Measurements from ENCODE around the gene TBC1D9.

The TBC1D9 gene

DNA sequence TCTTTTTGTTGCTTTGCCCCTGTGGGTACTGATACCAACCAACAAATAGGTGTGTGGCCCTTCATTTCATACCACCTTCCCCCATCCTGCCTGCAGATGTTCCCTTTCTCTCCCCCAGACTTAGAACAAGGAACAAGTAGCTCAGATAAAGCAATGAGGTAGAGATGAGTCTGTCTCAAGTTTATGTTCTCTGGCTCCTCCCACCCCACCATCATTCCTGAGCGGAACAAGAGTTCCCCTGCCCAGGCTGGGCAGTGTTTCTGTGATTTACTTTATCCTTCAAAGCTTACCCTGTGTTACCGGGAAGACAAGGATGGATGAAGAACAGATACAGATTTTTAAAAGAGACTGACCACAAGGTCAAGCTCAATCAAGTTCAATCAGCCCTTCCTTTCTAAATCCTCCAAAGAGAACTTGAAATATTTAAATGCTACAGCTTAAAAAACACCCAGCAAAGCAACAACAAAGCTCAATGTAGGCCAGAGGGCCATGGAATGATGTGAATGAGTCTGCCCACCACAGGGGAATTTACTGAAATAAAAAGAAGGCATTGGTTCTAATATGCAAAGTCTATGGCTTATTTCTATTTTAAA lies 107.4 kb downstream of the TBC1D9 start:
- DNase-seq (ENCODE audit: low read depth in 2 of 2): no peak

DNA sequence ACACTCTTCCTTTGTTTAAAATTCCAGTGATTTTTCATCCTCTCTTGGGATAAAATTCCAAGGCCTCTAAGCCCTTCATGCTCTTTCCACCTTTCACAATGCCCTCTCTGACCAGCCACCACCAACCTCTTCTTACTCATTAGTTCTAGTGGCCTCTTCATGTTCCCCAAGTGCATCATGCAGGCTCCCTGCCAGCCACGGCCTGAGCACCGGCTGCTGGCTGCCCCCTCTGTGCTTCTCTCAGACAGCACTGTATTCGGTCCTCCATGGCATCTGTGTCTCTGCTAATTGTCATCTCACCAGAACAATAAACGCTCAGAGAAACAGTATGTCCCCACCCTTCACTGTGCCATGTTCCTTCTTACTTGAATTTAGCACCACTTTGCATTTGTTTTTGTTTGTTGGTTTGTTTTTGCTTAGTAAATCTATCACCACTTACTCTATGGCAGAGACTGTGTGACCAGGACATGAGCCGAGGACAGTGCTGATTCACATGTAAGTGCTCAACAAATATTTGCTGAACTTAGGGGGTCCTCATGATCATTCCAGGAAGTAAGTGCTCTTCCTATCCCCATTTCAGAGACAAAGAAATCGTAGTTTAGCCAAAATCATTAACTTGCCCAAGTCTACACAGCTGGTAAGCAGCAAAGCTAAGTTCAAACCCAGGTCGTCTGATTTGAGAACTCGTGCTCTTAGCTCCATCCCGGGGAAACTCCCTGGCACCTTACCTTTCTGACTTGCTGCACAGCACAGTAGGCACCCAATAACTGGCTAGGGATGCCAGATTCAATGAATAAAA lies 110.4 kb downstream of the TBC1D9 start:
- DNase-seq (ENCODE audit: low read depth in 2 of 2): no peak

DNA sequence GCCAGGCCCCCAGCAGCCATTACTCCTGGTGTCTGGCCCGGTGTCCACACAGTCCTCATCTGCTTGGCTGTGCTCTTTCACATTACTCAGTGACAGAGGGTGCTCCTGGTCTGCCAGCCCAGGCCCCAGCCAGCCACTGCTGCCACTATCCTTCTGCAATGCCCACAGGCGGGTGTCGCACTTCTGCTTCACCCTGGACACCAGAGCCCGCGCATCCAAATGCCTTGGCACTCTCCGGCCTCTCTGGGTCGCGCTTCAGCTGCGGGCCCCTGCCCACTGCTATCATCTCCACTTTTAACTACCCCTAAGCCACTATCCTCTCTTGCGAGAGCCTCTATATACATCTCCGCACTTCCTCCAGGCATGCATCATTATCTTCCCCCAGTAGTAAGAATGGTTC lies 111.0 kb downstream of the TBC1D9 start:
- DNase-seq (ENCODE audit: low read depth in 2 of 2): no peak

DNA sequence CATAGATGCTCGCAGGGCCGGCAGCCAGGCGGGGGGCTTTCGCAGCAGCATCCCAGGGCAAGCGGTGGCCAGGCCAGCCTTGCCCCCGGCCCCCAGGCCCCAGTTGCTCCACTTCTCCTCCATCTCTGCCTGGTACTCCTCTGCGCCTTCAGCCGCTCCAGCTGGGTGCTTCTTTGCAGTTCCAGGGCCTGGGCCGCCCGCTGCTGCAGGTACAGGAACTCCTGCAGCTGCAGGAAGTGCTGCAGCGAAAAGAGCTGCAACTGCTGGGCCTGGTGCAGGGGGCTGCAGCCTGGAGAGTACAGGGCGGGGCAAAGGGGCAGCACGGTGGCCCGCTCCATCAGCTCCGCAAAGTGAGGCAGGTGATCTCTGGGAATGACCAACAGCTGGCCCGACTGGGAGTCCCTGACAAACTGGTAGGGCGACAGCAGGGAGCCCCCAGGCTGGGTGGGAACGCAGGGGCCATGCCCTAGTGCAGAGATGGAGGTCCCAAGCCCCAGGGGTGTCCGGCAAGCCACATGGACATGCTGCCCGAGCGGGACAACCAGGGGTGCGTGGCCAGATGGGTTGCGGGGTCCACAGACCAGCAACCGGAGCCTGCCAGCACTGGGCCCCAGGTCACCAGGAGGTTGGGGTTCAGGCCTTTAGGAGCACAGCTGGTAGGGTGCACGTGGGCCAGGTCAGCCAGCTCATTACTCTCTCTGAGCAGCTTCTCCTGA lies 111.6 kb downstream of the TBC1D9 start:
- DNase-seq (ENCODE audit: low read depth in 2 of 2): no peak

DNA sequence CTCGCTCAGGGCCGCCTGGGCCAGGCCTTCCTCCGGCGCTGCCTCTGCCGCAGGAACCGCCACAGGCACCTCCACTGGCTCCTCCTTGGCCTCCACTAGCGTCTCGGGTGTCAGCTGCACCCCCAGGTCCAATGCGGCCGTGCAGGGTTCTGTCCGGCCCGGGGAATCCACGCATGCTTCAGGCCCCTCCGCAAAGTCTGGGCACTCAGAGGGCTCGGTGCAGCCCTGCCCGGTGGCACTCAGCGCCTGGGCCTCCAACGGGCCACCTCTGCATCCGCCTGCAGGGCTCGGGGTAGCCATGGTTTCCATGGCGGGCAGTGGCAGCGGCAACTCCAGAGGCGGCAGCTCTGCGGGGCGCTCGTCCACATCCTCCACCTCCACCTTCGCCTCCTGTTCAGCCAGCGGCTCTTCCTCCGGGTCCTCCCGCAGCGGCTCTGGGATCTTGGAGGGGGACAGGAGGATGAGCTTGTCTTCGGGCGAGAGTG lies 112.6 kb downstream of the TBC1D9 start:
- no peak for DNase-seq (ENCODE audit: low read depth in 2 of 2)

DNA sequence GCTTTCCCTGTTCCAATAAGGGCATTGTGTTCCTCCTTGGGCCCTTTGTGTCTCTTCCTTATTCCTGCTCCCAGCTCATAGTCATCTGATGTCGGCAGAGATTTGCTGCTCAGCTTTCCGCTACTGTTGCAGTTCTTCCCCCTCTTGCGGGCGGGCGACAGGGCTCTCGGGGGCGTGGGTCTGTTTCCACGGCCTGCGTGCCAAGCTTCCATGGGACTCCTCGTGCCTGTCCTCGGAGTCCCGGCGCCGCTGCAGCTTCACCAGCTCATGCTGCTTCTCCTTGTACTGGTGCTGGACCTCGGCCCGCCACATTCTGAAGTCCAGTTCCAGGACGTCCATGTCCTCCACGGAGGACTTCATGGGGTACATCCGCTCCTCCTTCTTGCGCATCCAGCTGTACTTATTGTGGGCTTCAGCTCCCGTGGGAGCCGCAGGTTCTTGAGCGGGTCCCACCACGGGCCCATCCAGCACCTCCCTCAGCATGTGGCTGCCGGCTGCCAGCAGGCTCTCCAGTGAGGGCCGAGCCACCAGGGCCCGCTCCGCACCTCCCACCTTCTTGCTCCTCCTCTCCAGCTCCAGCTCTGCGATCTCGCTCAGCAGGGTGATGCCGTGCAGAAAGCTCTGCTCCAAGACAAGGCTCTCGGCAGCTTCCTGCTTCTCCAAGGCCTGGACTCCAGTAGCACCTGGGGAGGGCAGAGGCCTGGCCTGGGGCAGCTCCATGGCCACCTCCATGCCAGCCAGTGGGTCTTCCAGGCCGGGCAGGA lies 113.3 kb downstream of the TBC1D9 start:
- DNase-seq (ENCODE audit: low read depth in 2 of 2): no peak

DNA sequence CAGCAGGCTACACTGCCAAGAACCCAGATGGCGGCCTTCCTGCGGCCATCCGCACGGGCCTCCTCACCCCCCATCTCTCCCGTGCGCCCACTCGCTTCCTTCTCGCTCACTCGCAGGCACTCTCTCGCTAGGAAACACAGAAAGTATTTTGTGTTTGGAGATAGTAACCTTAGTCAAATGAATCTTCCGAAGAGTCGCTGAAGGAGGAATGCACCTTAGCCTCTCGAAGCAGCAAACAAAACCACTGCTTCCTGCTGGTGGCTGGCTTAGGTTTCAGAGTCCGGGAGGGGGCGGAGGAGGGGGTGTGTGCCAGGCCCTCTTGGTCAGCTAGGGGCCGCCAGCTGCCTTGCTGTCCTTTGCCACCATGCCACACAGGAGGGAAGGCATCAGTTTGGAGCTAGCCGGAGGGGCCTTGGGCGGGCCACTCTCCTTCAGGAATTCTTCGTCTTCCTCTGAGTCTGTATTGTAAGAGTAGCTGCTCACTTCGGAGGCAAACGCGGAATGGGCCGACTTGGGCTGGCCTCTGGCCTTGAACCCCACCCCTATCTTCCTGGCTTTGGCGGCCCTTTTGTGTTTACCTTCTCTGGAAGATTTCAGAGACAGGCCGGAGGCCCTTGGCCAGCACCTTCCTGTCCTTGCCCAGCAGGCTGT lies 114.3 kb downstream of the TBC1D9 start:
- no peak for DNase-seq (ENCODE audit: low read depth in 2 of 2)

DNA sequence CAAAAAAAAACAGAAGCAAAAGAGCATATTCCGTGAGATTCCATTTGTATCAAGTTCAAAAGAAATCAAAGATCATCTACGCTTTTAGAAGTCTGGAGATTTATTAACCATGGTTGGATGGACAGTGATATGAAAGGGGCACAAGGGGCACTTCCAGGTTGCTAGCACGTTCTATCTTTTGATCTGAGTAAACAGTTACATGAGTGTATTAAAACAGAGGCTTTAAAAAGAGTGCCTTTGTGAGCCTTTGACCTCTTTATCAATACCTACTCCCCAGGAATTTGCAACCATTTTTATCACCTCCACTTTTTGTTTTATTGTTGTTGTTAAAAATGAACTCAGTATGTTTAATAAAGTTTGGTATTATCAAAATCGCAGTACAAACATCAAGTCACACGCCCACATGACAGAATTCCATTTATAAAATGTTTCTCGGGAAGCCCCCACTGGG lies 115.1 kb downstream of the TBC1D9 start:
- no peak for DNase-seq (ENCODE audit: low read depth in 2 of 2)

DNA sequence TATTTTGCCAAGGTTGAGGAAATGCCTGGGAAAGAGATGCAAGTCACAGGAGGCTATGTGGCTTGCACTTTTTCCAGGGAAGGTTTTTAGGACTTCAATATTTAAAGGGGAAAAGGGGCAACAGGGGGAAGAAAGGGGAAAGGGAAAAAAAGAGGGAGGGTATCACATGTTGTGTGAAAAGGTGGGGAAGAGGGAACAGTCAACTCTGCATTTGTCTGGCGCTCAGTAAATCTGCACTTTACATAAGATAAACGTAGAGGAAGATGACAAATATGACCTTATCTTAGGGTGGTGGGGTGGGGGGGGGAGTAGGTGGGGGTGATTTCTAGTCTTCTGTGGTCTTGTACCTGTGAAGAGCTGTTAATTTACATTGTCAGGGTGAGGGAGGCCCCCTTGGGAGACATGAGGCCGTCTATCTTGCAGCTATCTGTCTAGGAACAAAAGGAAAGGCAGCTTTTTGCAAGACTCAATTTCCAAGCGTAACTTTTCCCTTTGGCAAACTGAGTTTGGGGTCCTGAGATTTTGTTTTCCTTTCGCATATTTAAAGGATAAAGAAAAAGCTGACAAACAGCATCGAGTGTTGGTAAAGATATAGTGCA lies 115.9 kb downstream of the TBC1D9 start:
- DNase-seq (ENCODE audit: low read depth in 2 of 2): no peak

DNA sequence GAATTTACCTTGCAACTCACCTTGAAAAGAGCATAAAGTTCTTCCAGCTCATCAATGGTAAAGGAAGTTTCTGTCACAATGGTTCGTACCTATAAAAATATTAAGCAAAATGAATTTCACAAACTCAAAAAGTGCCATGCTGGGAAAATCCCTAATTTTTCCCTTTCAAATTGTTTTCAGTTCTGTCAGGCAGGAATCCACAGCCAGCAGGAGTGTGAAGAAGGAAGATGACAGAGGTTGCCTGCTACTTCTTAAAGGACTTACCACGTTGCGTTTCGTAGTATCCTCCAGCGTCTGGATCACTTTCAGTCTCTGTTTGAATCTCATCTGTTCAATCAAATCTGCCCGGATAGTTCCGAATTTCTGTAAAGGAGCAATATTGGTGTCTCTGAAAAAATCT lies 117.1 kb downstream of the TBC1D9 start:
- no peak for DNase-seq (ENCODE audit: low read depth in 2 of 2)

DNA sequence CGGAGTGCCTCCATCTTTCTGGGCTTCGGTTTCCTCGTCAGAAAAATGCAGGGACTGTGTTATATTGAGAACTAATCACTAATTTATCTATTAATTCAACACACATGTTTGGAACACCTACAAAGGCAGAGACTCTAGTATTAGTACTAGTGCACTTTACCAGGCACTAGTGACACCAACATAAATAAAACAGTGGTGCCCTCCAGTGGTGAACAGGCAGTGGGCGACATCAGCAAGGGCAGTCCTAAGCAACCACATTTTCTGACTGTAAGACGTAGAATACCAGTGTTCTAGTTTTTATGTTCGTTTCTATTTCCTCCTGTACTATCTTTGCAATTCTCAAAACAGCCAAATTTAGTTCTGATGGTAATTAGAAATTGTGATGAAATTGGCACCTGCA lies 118.3 kb downstream of the TBC1D9 start:
- DNase-seq (ENCODE audit: low read depth in 2 of 2): peak in 1 of 2 donors; percentile 5

DNA sequence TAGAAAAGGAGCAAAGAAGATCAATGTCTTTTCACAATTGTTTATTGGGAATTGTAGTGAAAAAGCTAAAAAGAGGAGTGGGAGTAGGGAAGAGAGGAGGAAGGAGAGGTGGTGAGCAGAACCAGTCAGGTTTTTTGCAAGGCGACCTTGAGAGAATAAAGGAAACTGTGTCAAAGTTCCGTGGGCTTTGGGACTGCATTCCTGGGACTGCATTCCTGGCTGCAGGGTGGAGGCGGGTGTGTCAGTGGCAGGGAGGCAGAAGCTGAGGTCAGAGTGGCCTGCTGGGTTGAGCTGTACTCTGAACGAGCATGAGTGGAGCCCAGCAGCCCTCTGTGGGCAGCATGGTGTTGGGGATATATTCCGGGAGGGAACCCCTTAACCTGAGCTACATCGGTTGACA lies 120.6 kb downstream of the TBC1D9 start:
- no peak for DNase-seq (ENCODE audit: low read depth in 2 of 2)

DNA sequence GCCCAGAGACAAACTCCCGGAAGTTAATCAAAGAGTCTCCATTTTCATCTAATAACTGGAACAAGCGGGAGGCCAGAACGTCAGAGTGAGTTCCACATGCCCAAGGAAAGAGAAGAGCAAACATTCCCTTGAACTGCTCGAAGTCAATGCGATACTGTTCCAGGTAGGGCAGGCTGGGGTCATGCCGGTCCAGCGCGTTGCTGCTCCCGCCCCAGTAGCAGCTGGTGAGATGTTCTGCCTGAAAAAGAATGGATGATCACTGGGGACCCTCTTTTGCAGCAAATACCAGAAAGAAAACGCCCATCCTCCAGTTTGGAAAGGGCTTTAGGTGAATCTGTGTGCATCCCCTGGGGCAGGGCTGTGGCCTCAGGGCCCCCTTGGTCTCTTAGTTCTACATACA lies 122.2 kb downstream of the TBC1D9 start:
- DNase-seq (ENCODE audit: low read depth in 2 of 2): no peak

DNA sequence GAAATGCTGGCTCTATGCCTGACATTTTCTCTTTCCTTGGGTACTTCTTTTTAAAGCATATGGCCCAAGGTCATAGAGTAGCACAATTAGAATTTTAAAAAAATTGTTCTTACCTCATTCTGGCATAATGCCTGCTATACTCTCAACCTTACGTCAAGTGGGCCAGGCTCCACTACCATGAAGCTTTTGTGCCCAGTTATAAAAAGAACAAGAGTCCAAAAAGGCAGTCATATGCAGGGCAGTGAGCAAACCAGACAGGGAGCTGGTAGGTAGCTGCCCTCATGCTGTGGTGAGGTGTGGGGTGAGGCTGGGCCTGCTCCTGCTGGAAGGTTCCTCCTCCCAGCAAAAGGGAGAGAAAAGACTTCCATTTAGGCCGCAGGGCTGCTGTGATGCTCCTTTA lies 123.1 kb downstream of the TBC1D9 start:
- DNase-seq (ENCODE audit: low read depth in 2 of 2): no peak

DNA sequence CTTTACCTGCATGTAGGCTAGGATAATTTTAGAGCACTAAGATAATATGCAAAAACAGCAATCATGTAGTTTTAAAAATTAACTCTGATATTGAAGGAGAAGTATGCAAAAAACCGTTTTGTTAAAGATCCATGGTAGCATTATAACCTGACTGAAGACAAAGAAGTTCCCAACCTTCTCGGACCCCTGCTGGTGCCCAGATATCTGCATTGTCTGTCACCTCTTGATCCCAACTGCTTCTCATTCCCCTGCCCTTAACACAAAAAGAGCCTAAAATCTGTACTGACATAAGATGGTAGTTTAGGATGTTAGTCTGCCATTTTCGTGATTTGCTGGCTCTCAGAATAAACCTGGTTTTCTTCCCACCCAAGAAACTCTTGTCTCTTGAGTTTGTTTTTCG lies 125.9 kb downstream of the TBC1D9 start:
- no peak for DNase-seq (ENCODE audit: low read depth in 2 of 2)

DNA sequence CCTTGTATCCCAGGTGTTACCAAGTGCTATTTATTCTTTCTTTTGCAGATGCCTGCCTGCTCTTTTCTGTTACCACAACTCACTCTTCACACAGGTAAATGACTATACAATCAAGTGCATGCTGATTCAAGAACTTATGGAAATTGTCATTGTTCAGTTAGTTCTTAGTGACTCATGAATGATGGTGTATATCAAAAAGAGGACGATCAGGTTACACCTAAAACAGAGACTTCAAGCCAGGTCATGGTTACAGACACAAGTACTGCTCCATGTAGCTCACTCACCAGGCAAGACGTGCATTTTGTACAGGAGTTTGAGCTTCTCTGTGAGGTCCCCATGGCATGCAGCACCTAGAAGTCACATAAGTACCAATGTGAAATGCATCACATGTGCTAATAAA lies 128.2 kb downstream of the TBC1D9 start:
- DNase-seq (ENCODE audit: low read depth in 2 of 2): no peak

DNA sequence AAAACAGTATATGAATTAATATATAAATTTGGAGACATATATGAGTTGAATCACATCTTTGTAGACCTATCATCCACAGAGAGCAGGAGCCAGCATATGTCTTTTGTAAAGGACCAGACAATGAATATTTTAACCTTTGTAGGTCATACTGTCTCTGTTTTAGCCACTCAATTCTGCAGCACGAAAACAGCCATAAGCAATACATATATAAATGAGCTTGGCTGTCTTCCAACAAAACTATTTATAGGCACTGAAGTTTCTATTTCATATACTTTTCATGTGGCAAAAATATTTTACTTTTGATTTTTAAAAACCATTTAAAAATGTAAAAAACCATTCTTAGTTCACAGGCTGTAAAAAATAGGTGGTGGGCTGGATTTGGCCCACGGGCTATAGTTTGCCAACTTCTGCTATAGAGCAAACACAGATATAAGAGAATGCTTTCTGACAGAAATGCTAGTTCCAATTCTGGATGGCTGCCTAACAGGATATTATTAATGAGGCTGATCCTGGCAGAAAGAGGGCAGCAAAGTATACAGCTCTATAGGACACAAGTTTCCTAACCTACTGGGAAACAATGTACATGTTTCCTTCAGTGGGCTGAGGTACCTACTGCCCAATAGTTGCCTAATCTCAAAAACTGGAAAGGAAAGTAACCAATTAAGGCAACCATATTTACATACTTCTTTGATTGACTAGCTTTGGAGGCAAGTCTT lies 129.4 kb downstream of the TBC1D9 start:
- DNase-seq (ENCODE audit: low read depth in 2 of 2): no peak

DNA sequence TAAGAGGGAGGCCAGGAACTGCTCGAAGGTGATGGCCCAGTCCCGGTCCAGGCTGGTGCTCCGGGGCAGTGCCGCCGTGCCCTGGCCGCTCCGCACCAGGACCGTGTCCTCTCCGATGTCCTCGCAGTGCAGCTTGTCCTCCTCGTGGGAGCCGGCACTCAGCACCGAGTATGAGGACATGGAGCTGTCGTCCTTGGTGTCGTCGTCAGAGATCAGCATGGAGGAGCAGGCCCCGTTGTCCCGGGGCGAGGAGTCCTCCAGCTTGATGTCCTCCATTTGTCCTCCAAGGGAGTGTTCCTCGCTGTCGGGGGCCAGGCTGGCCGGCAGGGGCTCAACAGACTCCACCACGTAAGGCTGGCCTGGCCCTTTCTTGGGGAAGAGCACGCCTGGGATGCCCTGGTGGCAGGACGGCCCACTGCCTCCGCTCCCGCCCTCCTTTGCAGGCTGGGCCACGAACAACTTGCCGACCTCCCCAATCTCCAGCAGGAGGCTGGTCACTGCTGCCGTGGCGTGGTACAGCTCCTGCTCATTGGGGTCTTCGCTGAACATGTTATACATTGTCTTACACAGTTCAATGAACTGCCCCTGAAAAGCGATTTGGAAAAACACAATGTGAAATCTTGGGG lies 133.7 kb downstream of the TBC1D9 start:
- DNase-seq (ENCODE audit: low read depth in 2 of 2): no peak

DNA sequence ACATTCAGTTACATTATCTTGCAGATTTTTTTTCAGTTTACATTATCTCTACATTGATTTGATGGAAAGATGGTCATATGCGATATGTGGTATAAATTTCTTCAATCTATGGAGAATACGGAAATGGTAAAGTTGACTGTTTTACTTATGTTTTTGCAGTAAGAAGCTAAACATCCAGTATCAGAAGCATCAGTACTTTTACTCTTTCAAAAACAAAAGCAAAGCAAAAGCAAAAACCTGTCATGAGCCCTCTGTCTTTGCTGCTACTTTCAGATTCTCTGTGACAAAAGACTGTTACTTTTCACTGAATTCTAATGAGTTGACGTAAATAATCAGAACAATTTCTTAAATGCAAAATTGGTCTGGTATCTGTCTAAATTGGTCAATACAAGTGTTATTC lies 135.0 kb downstream of the TBC1D9 start:
- no peak for DNase-seq (ENCODE audit: low read depth in 2 of 2)
